ENCODE data around the gene FHOD3. TPM values are rescaled to one million over a fixed set of nuclear protein-coding genes. Genes with fewer than 3 reads are reported as not detected.
A peak's percentile ranks its signal among the peaks of the same experiment; 100 is the strongest.

FHOD3 gene
- total RNA-seq, 1 donor from 2014 or later = 5.9 TPM

DNA sequence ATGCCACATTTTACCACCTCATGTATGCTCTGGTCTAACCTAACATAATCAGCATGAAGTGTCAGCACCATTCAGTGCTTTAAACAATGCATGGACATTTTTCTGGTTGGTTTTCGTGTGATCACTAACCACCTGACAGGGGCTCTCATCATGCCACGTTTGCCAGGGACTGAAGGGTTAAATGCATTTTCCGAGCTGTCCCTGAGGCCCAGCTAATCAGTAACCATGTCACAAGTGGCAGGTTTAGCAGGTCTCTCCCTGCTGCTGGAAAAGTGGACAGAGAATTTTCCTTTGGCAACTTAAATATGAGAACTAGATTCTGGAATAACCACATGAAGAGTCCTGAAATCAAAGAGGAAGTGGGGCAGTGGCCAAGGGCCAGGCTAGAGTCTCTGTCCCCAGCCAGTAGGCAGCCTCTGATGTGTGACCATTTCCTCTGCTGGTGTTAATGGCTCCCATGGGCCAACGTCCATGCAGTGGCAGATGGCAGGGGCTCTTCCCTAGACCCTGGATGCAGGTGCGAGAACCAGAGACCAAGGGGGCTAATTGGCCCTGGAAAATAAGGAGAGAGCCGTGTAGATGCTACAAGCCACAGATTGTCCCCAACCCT lies 461.8 kb downstream of the FHOD3 start:
- Histone ChIP-seq H3K27me3 (ENCODE audit: insufficient read depth, low read length) (no peaks in the 10 kb centered on the region), H3K27ac (ENCODE audit: low read depth, low read length) (no peak overlapping the region), H2AFZ (ENCODE audit: low read depth, low read length) (no peak overlapping the region), H3K4me1 (ENCODE audit: insufficient read depth, low read length) (peaks cover 13% of the 10 kb centered on the region), H3K4me3 (ENCODE audit: insufficient read depth, low read depth, low read length) (no peak overlapping the region), H3K79me2 (ENCODE audit: insufficient read depth, low read length) (no peaks in the 10 kb centered on the region), H3K9me3 (ENCODE audit: insufficient read depth, low read depth, low read length) (no peaks in the 10 kb centered on the region), H3K36me3 (ENCODE audit: insufficient read depth, low read length) (no peaks in the 10 kb centered on the region), H3K4me2 (ENCODE audit: low read length) (no peak overlapping the region), H4K20me1 (ENCODE audit: insufficient read depth, low read length) (no peaks in the 10 kb centered on the region), H3K9ac (ENCODE audit: low read length) (no peak overlapping the region)
- Mint-ChIP-seq H3K4me1 (ENCODE audit: low read depth, unreplicated experiment) (peaks cover 6% of the 10 kb centered on the region), H3K27ac (ENCODE audit: unreplicated experiment) (no peak overlapping the region), H3K27me3 (ENCODE audit: low read depth, unreplicated experiment) (peaks cover 5% of the 10 kb centered on the region), H3K4me3 (ENCODE audit: unreplicated experiment) (no peak overlapping the region), H3K36me3 (ENCODE audit: low read depth, unreplicated experiment) (peaks cover 4% of the 10 kb centered on the region), H3K9me3 (ENCODE audit: unreplicated experiment) (no peaks in the 10 kb centered on the region)
- TF ChIP-seq, protein P1, sequence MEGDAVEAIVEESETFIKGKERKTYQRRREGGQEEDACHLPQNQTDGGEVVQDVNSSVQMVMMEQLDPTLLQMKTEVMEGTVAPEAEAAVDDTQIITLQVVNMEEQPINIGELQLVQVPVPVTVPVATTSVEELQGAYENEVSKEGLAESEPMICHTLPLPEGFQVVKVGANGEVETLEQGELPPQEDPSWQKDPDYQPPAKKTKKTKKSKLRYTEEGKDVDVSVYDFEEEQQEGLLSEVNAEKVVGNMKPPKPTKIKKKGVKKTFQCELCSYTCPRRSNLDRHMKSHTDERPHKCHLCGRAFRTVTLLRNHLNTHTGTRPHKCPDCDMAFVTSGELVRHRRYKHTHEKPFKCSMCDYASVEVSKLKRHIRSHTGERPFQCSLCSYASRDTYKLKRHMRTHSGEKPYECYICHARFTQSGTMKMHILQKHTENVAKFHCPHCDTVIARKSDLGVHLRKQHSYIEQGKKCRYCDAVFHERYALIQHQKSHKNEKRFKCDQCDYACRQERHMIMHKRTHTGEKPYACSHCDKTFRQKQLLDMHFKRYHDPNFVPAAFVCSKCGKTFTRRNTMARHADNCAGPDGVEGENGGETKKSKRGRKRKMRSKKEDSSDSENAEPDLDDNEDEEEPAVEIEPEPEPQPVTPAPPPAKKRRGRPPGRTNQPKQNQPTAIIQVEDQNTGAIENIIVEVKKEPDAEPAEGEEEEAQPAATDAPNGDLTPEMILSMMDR (IDR thresholded peaks at IDR 0.05; ENCODE audit: insufficient read depth, low read depth, low read length) = no peak
- TF ChIP-seq EZH2 (IDR thresholded peaks at IDR 0.05; ENCODE audit: insufficient read depth, low read length) = no peak
- DNase-seq (ENCODE audit: low read depth) = no peak
- peak; percentile 65 for FAIRE-seq

DNA sequence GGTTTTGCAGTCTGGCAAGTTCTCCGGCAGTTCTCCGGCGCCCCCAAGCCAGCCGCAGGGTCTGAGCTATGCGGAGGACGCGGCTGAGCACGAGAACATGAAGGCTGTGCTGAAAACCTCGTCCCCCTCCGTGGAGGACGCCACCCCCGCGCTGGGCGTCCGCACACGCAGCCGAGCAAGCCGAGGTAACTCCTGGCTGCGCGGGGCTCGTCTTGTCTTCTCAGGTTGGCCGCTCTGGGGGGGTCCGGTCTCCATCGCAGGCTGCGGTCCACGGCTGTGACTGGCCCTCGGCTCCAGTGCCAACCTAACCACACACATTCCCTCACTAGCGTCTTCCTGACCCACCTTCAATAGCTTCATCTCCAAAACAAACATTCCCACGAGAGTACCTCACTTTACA lies 463.1 kb downstream of the FHOD3 start:
- H3K4me2 ChIP-seq (ENCODE audit: low read length) = no peak overlapping the region
- H3K27me3 ChIP-seq (ENCODE audit: insufficient read depth, low read length) = no peaks in the 10 kb centered on the region
- DNase-seq (ENCODE audit: low read depth) = no peak
- FAIRE-seq = no peak
- no peaks in the 10 kb centered on the region for H4K20me1 ChIP-seq (ENCODE audit: insufficient read depth, low read length)
- no peaks in the 10 kb centered on the region for H3K36me3 ChIP-seq (ENCODE audit: insufficient read depth, low read length)
- no peaks in the 10 kb centered on the region for H3K9me3 ChIP-seq (ENCODE audit: insufficient read depth, low read depth, low read length)
- Mint-ChIP-seq H3K4me3 (ENCODE audit: unreplicated experiment) (no peak overlapping the region), H3K27ac (ENCODE audit: unreplicated experiment) (no peak overlapping the region), H3K9me3 (ENCODE audit: unreplicated experiment) (no peaks in the 10 kb centered on the region), H3K27me3 (ENCODE audit: low read depth, unreplicated experiment) (peaks cover 5% of the 10 kb centered on the region), H3K4me1 (ENCODE audit: low read depth, unreplicated experiment) (peaks cover 6% of the 10 kb centered on the region), H3K36me3 (ENCODE audit: low read depth, unreplicated experiment) (peaks cover 4% of the 10 kb centered on the region)
- H3K79me2 ChIP-seq (ENCODE audit: insufficient read depth, low read length) = no peaks in the 10 kb centered on the region
- TF ChIP-seq, protein P1 (IDR thresholded peaks at IDR 0.05; ENCODE audit: insufficient read depth, low read depth, low read length) = no peak
- TF ChIP-seq EZH2 (IDR thresholded peaks at IDR 0.05; ENCODE audit: insufficient read depth, low read length) = no peak
- H3K4me3 ChIP-seq (ENCODE audit: insufficient read depth, low read depth, low read length) = no peak overlapping the region
- peaks cover 13% of the 10 kb centered on the region for H3K4me1 ChIP-seq (ENCODE audit: insufficient read depth, low read length)
- no peak overlapping the region for H2AFZ ChIP-seq (ENCODE audit: low read depth, low read length)
- no peak overlapping the region for H3K27ac ChIP-seq (ENCODE audit: low read depth, low read length)
- H3K9ac ChIP-seq (ENCODE audit: low read length) = no peak overlapping the region

DNA sequence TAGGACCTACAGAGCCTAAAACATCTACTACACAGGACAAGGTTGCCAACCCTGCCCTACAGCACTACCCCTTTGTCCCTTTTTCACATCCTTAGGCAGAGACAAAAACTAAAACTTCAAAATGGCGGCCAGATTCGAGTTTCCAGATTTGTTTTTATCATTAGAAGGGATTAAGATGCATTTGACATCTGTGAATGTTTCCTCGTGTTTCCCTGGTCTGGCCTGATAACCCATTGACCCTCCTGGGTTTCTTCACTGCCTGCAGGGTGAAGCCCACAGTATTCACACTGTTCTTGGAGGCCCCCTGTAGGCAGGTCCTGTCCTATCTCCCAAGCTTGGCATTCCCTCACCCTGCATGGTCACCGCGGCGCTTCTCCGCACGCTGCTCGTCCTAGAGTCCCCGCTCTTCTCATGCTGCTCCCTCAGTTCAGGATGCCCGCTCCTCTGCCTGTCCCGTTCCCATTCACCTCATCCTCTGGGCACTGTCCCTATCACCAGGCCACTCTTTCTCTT lies 463.7 kb downstream of the FHOD3 start:
- Mint-ChIP-seq H3K27me3 (ENCODE audit: low read depth, unreplicated experiment) (peaks cover 5% of the 10 kb centered on the region), H3K36me3 (ENCODE audit: low read depth, unreplicated experiment) (peaks cover 4% of the 10 kb centered on the region), H3K9me3 (ENCODE audit: unreplicated experiment) (no peaks in the 10 kb centered on the region), H3K4me3 (ENCODE audit: unreplicated experiment) (no peak overlapping the region), H3K27ac (ENCODE audit: unreplicated experiment) (no peak overlapping the region), H3K4me1 (ENCODE audit: low read depth, unreplicated experiment) (peaks cover 4% of the 10 kb centered on the region)
- no peaks in the 10 kb centered on the region for H3K27me3 ChIP-seq (ENCODE audit: insufficient read depth, low read length)
- DNase-seq (ENCODE audit: low read depth) = no peak
- no peak overlapping the region for H3K27ac ChIP-seq (ENCODE audit: low read depth, low read length)
- FAIRE-seq = no peak
- no peak overlapping the region for H3K4me3 ChIP-seq (ENCODE audit: insufficient read depth, low read depth, low read length)
- no peaks in the 10 kb centered on the region for H3K36me3 ChIP-seq (ENCODE audit: insufficient read depth, low read length)
- H3K9ac ChIP-seq (ENCODE audit: low read length) = no peak overlapping the region
- TF ChIP-seq EZH2 (IDR thresholded peaks at IDR 0.05; ENCODE audit: insufficient read depth, low read length) = no peak
- TF ChIP-seq, protein P1 (IDR thresholded peaks at IDR 0.05; ENCODE audit: insufficient read depth, low read depth, low read length) = no peak
- H3K4me1 ChIP-seq (ENCODE audit: insufficient read depth, low read length) = peaks cover 11% of the 10 kb centered on the region
- H4K20me1 ChIP-seq (ENCODE audit: insufficient read depth, low read length) = no peaks in the 10 kb centered on the region
- no peak overlapping the region for H3K4me2 ChIP-seq (ENCODE audit: low read length)
- H2AFZ ChIP-seq (ENCODE audit: low read depth, low read length) = no peak overlapping the region
- no peaks in the 10 kb centered on the region for H3K9me3 ChIP-seq (ENCODE audit: insufficient read depth, low read depth, low read length)
- H3K79me2 ChIP-seq (ENCODE audit: insufficient read depth, low read length) = no peaks in the 10 kb centered on the region
